GM18505 (cell line): Measurements from ENCODE around the gene COMMD8.
"Not testable (repeated sequence)": the region's sequence is repeated elsewhere in the genome, so short reads cannot be mapped to it uniquely, and the experiment has no call there.

ENCODE experiments used
- ATAC-seq: cut with Tn5 transposase; IDR thresholded peaks from one replicate; pipeline ENCODE4 v1.9.1; 2021; ENCODE audit not compliant: unreplicated experiment
- POLR2A ChIP-seq: IDR thresholded peaks from 4 replicates; pipeline ENCODE4 v1.6.1; 2011; ENCODE audit warnings: borderline replicate concordance; ENCODE audit not compliant: insufficient read depth, insufficient read length; ENCODE audit errors: extremely low read depth

COMMD8 gene

GRCh38 chr4:47463235-47463956 is at the start of gene COMMD8:
TSS of gene COMMD8 (minus strand) at chr4:47463702. CDS start at chr4:47463651, 51 bp downstream.
- TF ChIP-seq POLR2A, result peak; percentile 93
- ATAC-seq, result peak; percentile 91

GRCh38 chr4:47510506-47511143 is 47.1 kb upstream of the COMMD8 start:
- no peak for TF ChIP-seq POLR2A
- ATAC-seq, result peak; percentile 97

GRCh38 chr4:47505666-47506065 is 42.2 kb upstream of the COMMD8 start:
- no peak for TF ChIP-seq POLR2A
- no peak for ATAC-seq

GRCh38 chr4:47505147-47505546 is 41.6 kb upstream of the COMMD8 start:
- TF ChIP-seq POLR2A, result no peak
- ATAC-seq, result no peak

- ATAC-seq, result no peak
- no peak for TF ChIP-seq POLR2A
These were observed 37.3 kb upstream of the COMMD8 start for GRCh38 chr4:47500776-47501175.

- ATAC-seq, result no peak
- TF ChIP-seq POLR2A, result no peak
These were observed 36.2 kb upstream of the COMMD8 start for GRCh38 chr4:47499700-47500099.

GRCh38 chr4:47498899-47499298 is 35.4 kb upstream of the COMMD8 start:
- no peak for ATAC-seq
- TF ChIP-seq POLR2A, result no peak

GRCh38 chr4:47494124-47494430 is 30.6 kb upstream of the COMMD8 start:
- no peak for TF ChIP-seq POLR2A
- ATAC-seq, result no peak

- peak; percentile 62 for ATAC-seq
- TF ChIP-seq POLR2A, result no peak
These were observed 30.0 kb upstream of the COMMD8 start for GRCh38 chr4:47493238-47494123.

GRCh38 chr4:47490550-47490949 is 27.0 kb upstream of the COMMD8 start:
- no peak for TF ChIP-seq POLR2A
- ATAC-seq, result peak; percentile 72

GRCh38 chr4:47488706-47489105 is 25.2 kb upstream of the COMMD8 start:
- TF ChIP-seq POLR2A, result no peak
- ATAC-seq, result no peak

GRCh38 chr4:47486727-47487126 is 23.2 kb upstream of the COMMD8 start:
- not testable (repeated sequence) for ATAC-seq

GRCh38 chr4:47486231-47486673 is 22.8 kb upstream of the COMMD8 start:
- ATAC-seq, result no peak
- no peak for TF ChIP-seq POLR2A

- TF ChIP-seq POLR2A, result no peak
- ATAC-seq, result no peak
These were observed 22.3 kb upstream of the COMMD8 start for GRCh38 chr4:47485768-47486167.

- TF ChIP-seq POLR2A, result peak; percentile 91
- ATAC-seq, result peak; percentile 97
These were observed 21.7 kb upstream of the COMMD8 start, which contains the start of gene ATP10D for GRCh38 chr4:47485047-47485692. TSS of gene ATP10D (plus strand) at chr4:47485275. CDS start at chr4:47512541, 27,266 bp downstream.
